ENCODE data around the gene DSCAML1.

The DSCAML1 gene

GRCh38 chr11:117631336-117632140 lies 165.5 kb downstream of the DSCAML1 start:
- no peak for DNase-seq

GRCh38 chr11:117629891-117630538 lies 167.0 kb downstream of the DSCAML1 start:
- no peak for DNase-seq

DNA sequence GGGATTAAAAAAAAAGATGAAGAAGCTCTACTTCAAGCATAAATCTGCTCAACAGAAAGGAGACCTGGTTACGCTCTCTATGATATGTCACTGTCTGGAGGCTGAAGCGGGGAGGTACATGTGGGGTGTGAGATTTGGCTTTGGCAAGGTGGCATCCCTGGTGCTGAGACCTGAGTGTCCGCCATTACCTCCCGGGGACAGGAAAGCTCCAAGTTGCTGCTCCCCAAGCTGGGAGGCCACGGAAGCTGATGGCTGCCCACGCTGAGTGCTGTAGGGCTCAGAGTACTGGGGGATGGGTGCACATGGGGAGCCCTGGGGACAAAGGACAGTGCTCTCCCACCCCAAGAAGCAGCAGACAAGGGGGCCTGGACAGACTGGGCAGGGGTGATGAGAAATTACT lies 167.9 kb downstream of the DSCAML1 start:
- no peak for DNase-seq

DNA sequence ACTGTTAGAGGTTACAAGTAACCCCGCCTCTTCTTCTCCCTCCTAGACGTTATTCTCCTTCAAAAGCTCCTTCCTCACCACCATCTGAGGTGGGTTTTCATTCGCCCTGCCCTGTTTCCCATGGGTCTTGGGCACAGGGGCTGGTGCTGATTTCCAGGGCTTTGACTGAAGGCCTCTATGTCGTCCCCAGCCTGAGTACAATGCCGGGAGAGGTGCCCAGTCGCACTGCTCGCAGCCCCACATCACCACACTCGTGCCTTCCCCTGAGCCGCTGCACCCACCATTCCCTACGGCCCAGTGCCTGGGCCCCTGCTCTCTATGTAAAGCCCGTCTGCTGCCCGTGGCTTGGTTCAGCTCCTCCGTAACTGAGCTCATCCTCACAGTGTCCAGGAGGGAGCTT lies 169.8 kb downstream of the DSCAML1 start:
- no peak for DNase-seq

- no peak for DNase-seq
Measured at GRCh38 chr11:117626576-117626975, 170.4 kb downstream of the DSCAML1 start.

- no peak for DNase-seq
Measured at GRCh38 chr11:117625237-117625636, 171.8 kb downstream of the DSCAML1 start.

DNA sequence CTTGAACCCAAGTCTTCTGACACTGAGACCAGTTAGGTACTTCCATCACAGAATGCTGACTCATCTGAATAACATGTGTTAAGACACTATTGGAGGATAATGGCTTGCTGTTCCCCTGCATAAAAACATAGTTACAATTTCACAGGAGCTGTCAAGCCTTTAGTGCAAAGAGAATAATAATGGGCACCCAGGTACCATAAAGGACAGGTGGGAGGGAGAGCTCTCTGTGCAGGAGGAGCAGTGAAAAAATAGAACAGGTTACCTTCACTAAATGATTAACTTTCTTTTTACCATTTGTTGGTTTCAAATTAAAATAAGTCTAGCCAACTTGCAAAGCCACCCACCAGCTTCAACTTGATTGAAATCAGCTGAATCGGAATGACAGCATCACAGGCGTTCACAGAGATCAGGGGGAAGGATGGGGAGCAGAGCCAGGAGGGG lies 173.2 kb downstream of the DSCAML1 start:
- DNase-seq = no peak

GRCh38 chr11:117621226-117621625 lies 175.8 kb downstream of the DSCAML1 start:
- no peak for DNase-seq

DNA sequence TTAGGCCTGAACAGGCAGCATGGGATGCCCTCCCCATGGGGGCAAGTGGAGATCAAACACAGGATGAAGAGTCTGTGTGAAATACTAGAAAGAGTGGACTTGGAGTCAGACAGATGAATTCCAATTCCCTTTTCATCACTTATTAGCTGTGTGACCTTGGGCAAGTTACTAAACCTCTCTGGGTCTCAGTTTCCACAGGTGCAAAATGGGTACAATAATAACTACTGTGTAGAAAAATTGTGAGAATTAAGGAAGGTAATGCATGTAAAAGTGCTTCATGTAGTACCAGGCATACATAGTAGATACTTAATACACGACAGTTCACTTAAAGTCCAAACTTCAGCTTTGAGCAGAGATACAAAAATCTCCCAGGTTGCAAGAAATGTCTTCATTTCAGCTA lies 176.4 kb downstream of the DSCAML1 start:
- DNase-seq = no peak

GRCh38 chr11:117620086-117620485 lies 176.9 kb downstream of the DSCAML1 start:
- DNase-seq = no peak

- DNase-seq = no peak
Measured at GRCh38 chr11:117619661-117620060, 177.4 kb downstream of the DSCAML1 start.

GRCh38 chr11:117618982-117619355 lies 178.0 kb downstream of the DSCAML1 start:
- no peak for DNase-seq

DNA sequence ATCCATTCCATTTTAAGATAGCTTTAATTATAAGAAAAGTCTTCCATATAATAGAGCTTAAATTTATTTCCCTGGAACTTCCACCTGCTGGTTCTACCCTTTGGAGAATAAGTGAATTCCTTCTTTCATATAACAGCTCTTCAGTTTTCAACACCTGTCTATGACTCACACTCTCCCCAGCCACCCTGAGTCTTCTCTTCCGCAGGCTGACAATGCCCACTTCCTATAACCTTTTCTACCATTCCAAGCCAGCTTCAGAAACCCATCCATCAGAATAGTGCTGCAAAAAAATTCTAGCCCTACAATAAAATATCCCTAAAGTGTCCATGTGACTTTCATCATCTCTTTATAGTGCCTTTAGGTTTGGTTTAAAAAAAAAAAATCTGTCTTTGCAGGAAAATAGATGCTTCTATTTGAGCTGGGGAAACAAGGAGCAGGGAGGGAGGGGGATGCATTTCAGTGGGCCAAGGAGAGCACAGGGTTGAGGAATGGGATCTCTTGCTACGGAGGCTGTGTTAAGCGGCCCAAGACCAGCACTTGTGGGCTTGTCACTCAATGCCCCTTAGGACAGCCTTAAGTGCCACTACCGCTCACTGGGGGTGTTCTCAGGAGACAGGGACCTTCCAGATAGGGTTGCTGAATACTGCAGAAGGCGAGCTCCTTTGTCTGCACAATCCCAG lies 178.6 kb downstream of the DSCAML1 start:
- no peak for DNase-seq

DNA sequence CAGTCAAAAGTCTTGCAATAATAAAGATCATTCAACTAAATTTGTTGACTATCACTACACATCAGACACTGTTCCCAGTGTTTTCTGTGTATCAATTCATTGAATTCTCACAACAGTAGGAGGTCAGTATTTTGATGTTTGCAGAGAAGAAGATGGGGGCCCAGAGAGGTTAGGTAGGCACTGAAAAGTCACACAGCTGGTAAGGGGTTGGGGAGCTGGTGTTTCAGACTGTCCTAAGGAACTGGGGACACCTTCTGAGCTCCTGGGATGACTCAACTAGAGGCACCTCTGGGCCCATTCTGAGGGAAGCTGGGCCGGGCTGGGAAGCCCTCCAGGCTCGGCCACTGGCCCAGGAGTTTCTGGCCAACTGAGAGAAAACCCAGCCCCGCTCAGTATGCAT lies 180.0 kb downstream of the DSCAML1 start:
- no peak for DNase-seq

- no peak for DNase-seq
Measured at GRCh38 chr11:117614728-117615127, 182.3 kb downstream of the DSCAML1 start.

GRCh38 chr11:117613521-117613920 lies 183.5 kb downstream of the DSCAML1 start:
- no peak for DNase-seq

DNA sequence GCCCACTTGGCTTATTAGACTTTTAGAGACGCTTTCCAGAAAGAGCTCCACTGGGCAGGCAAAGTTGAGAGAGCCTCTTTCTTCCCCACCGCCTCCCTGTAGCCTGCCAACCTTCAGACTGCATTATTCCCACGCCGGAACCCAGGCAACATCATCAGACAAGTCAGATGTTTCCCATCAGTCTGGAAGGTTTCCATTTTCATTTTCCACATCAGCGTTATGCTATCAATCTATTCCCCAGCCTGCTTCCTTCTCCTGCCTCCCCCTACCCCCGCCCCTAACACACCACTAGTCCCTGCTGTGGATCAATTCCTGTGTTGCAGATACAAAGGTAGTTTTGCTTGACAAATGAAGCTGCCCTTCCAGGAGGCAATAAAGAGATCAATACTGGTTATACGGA lies 184.8 kb downstream of the DSCAML1 start:
- no peak for DNase-seq

GRCh38 chr11:117610901-117611300 lies 186.1 kb downstream of the DSCAML1 start:
- DNase-seq = no peak

DNA sequence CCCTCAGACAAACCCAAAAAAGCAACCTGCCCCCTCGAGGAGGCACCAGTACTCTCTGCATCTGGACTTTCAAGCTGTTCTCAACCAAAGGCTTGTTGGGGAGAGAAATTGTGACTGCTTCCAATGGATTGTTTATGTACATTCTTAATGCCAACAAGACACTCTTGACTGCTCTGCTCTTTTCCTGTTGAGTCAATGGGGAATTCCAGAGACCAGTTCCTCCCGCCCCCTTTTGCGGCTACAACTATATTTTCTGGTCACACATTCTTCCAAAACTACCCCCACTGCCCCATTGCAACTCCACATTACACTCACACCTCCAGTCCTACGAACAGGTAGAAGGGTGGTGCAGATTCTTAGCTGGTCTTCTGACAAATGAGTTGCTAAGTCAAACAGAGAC lies 187.0 kb downstream of the DSCAML1 start:
- DNase-seq = no peak

GRCh38 chr11:117607449-117607848 lies 189.6 kb downstream of the DSCAML1 start:
- no peak for DNase-seq

DNA sequence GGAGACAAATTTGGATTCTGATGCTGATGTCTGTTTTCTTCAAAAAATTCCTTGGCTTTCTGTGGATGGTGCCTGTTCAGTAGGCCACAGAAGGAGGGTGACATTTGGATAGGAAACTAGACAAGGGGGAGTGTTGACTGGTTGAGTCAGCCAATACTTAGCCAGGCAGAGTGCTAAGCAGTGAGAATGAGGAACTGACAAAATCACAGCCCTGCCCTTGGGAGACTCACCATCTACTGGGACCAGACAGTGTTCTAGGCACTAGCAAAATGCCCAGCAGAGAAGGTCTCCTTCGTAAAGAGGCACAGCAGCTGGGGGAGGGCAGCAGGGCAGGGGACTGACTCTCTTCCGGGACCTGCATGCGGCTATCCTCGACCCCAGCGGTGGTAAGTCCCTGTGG lies 190.2 kb downstream of the DSCAML1 start:
- DNase-seq = no peak

DNA sequence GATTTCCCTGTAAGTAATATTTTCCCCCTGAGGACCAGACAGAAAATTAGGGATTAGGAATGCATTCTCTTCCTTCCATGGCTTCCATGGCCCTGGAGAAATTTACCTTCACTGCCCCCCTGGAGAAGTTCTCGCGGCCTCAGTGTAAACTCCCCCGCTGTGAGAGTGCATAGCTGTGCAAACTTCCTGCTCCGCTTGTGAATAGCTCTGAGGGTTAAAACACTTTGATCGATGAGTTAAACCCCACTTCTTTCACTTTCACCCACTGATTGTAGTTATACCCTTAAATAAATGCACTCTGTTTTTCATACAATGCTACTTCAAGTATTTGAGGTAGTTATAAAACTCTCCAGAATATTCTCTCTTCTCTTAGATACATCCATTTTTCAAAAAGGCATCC lies 190.8 kb downstream of the DSCAML1 start:
- no peak for DNase-seq

DNA sequence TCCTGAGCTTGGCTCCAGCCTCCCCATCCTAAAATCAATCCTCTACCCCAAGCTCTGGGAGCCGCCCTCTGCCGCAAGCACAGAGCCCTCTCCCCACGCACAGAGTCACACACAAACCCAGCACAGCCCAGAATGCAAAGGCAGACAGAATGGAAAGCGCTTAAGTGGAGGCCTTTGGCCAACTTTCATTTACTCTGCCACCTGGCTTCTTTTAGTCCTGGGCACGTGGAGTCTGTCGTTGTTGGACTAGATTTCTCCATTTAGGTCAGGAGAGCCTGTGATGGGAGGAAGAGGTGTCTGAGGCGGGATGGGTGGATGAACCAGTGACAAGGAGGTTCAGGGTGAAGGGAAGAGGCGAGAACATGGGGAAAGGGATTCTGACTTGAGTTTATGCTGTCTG lies 191.7 kb downstream of the DSCAML1 start:
- DNase-seq = no peak

Data from T-helper 9 cell (primary cell).